BLaER1 (cell line): ENCODE data around the gene MYH3.

Experiments
- H3K27ac ChIP-seq: shearing (Covaris generic); formaldehyde crosslinking; 2 replicates; pipeline ENCODE4 v1.8.1; 2022
- H3K27me3 ChIP-seq: shearing (Covaris generic); formaldehyde crosslinking; 2 replicates; pipeline ENCODE4 v1.8.1; 2022
- H3K36me3 ChIP-seq: shearing (Covaris generic); formaldehyde crosslinking; 2 replicates; pipeline ENCODE4 v1.8.1; 2022
- H3K4me1 ChIP-seq: shearing (Covaris generic); formaldehyde crosslinking; 2 replicates; pipeline ENCODE4 v1.8.1; 2022
- H3K4me2 ChIP-seq: shearing (Covaris generic); formaldehyde crosslinking; 2 replicates; pipeline ENCODE4 v1.8.1; 2022
- H3K4me3 ChIP-seq: shearing (Covaris generic); formaldehyde crosslinking; 2 replicates; pipeline ENCODE4 v1.8.1; 2022
- H3K9ac ChIP-seq: shearing (Covaris generic); formaldehyde crosslinking; 2 replicates; pipeline ENCODE4 v1.8.1; 2022
- H3K9me3 ChIP-seq: shearing (Covaris generic); formaldehyde crosslinking; 2 replicates; pipeline ENCODE4 v1.8.1; 2022
- H4K20me1 ChIP-seq: shearing (Covaris generic); formaldehyde crosslinking; 2 replicates; pipeline ENCODE4 v1.8.1; 2022
- Cebpa-rat ChIP-seq: shearing (Covaris generic); IDR thresholded peaks from 2 replicates; pipeline ENCODE4 v1.8.1; 2022

The MYH3 gene

GRCh38 chr17:10681866-10682446 is 24.8 kb upstream of the MYH3 start:
- Histone ChIP-seq H3K9me3 (no peaks in the 10 kb centered on the region), H3K27me3 (no peaks in the 10 kb centered on the region), H3K36me3 (peaks cover 98% of the 10 kb centered on the region), H3K4me2 (no peak overlapping the region), H3K9ac (no peak overlapping the region), H3K4me3 (no peak overlapping the region), H4K20me1 (peaks cover 15% of the 10 kb centered on the region; the same call in 1 of the 2 replicates), H3K4me1 (no peaks in the 10 kb centered on the region), H3K27ac (no peak overlapping the region)
- TF ChIP-seq Cebpa-rat = no peak

GRCh38 chr17:10674704-10675103 is 17.6 kb upstream of the MYH3 start:
- Histone ChIP-seq H3K36me3 (peaks cover 62% of the 10 kb centered on the region), H4K20me1 (0 out of 2 replicates have a peak, but pooled peaks cover 5% of the 10 kb centered on the region), H3K27me3 (no peaks in the 10 kb centered on the region), H3K9me3 (no peaks in the 10 kb centered on the region), H3K4me1 (no peaks in the 10 kb centered on the region), H3K4me2 (no peak overlapping the region), H3K27ac (no peak overlapping the region), H3K9ac (no peak overlapping the region), H3K4me3 (no peak overlapping the region)
- TF ChIP-seq Cebpa-rat = no peak

- no peaks in the 10 kb centered on the region for H3K27me3 ChIP-seq
- H3K27ac ChIP-seq = no peak overlapping the region
- H3K9me3 ChIP-seq = no peaks in the 10 kb centered on the region
- peaks cover 49% of the 10 kb centered on the region for H3K36me3 ChIP-seq
- no peak overlapping the region for H3K4me3 ChIP-seq
- 0 out of 2 replicates have a peak, but pooled peaks cover 5% of the 10 kb centered on the region for H4K20me1 ChIP-seq
- no peak overlapping the region for H3K4me2 ChIP-seq
- no peak overlapping the region for H3K9ac ChIP-seq
- TF ChIP-seq Cebpa-rat = no peak
- no peaks in the 10 kb centered on the region for H3K4me1 ChIP-seq
These were observed 16.2 kb upstream of the MYH3 start for GRCh38 chr17:10673312-10673711.

- Histone ChIP-seq H3K27me3 (no peaks in the 10 kb centered on the region), H3K4me3 (no peak overlapping the region), H3K36me3 (peaks cover 4% of the 10 kb centered on the region; the same call in 1 of the 2 replicates), H3K9me3 (no peaks in the 10 kb centered on the region), H3K9ac (no peak overlapping the region), H3K4me1 (no peaks in the 10 kb centered on the region), H3K4me2 (no peak overlapping the region), H3K27ac (no peak overlapping the region), H4K20me1 (no peaks in the 10 kb centered on the region)
- TF ChIP-seq Cebpa-rat = no peak
These were observed 11.7 kb upstream of the MYH3 start for GRCh38 chr17:10668775-10669174.

GRCh38 chr17:10666906-10667305 is 9.8 kb upstream of the MYH3 start:
- H3K9me3 ChIP-seq = no peaks in the 10 kb centered on the region

GRCh38 chr17:10664571-10664970 is 7.5 kb upstream of the MYH3 start:
- no peak overlapping the region for H3K4me2 ChIP-seq
- no peaks in the 10 kb centered on the region for H3K36me3 ChIP-seq
- H3K27ac ChIP-seq = no peak overlapping the region
- H3K4me1 ChIP-seq = peaks cover 5% of the 10 kb centered on the region
- no peak overlapping the region for H3K9ac ChIP-seq
- no peaks in the 10 kb centered on the region for H3K27me3 ChIP-seq
- TF ChIP-seq Cebpa-rat = no peak
- no peaks in the 10 kb centered on the region for H4K20me1 ChIP-seq
- no peak overlapping the region for H3K4me3 ChIP-seq
- H3K9me3 ChIP-seq = no peaks in the 10 kb centered on the region

More at GRCh38 chr17:10666906-10667305, 9.8 kb upstream of the MYH3 start:
- no peaks in the 10 kb centered on the region for H3K36me3 ChIP-seq
- no peak overlapping the region for H3K4me3 ChIP-seq
- no peak for TF ChIP-seq Cebpa-rat
- H3K4me2 ChIP-seq = no peak overlapping the region
- H3K27ac ChIP-seq = no peak overlapping the region
- no peaks in the 10 kb centered on the region for H3K27me3 ChIP-seq
- H3K4me1 ChIP-seq = no peaks in the 10 kb centered on the region
- no peak overlapping the region for H3K9ac ChIP-seq
- H4K20me1 ChIP-seq = no peaks in the 10 kb centered on the region

GRCh38 chr17:10663231-10663630 is 6.1 kb upstream of the MYH3 start:
- H3K9ac ChIP-seq = no peak overlapping the region
- H3K9me3 ChIP-seq = no peaks in the 10 kb centered on the region
- H3K27ac ChIP-seq = no peak overlapping the region
- H3K4me1 ChIP-seq = peaks cover 15% of the 10 kb centered on the region
- no peak overlapping the region for H3K4me3 ChIP-seq
- TF ChIP-seq Cebpa-rat = no peak
- no peaks in the 10 kb centered on the region for H3K36me3 ChIP-seq
- H3K4me2 ChIP-seq = no peak overlapping the region
- H4K20me1 ChIP-seq = no peaks in the 10 kb centered on the region
- no peaks in the 10 kb centered on the region for H3K27me3 ChIP-seq

GRCh38 chr17:10661437-10661836 is 4.3 kb upstream of the MYH3 start:
- no peak overlapping the region for H3K9ac ChIP-seq
- no peak for TF ChIP-seq Cebpa-rat
- peaks cover 20% of the 10 kb centered on the region for H3K4me1 ChIP-seq
- H3K4me3 ChIP-seq = no peak overlapping the region
- no peaks in the 10 kb centered on the region for H3K36me3 ChIP-seq
- H4K20me1 ChIP-seq = no peaks in the 10 kb centered on the region
- no peak overlapping the region for H3K4me2 ChIP-seq
- H3K27me3 ChIP-seq = no peaks in the 10 kb centered on the region
- H3K9me3 ChIP-seq = no peaks in the 10 kb centered on the region
- H3K27ac ChIP-seq = no peak overlapping the region

- Histone ChIP-seq H3K9me3 (no peaks in the 10 kb centered on the region), H3K27ac (no peak overlapping the region), H3K9ac (no peak overlapping the region), H4K20me1 (no peaks in the 10 kb centered on the region), H3K27me3 (no peaks in the 10 kb centered on the region), H3K4me2 (no peak overlapping the region), H3K4me1 (peaks cover 20% of the 10 kb centered on the region), H3K36me3 (no peaks in the 10 kb centered on the region), H3K4me3 (no peak overlapping the region)
- TF ChIP-seq Cebpa-rat = no peak
These were observed 770 bp upstream of the MYH3 start for GRCh38 chr17:10657879-10658278.

GRCh38 chr17:10653987-10654386 is 3.1 kb downstream of the MYH3 start:
- H3K36me3 ChIP-seq = no peaks in the 10 kb centered on the region
- H3K4me3 ChIP-seq = no peak overlapping the region
- H3K9me3 ChIP-seq = no peaks in the 10 kb centered on the region
- no peak overlapping the region for H3K9ac ChIP-seq
- no peak overlapping the region for H3K27ac ChIP-seq
- no peak overlapping the region for H3K4me2 ChIP-seq
- peaks cover 9% of the 10 kb centered on the region for H3K4me1 ChIP-seq
- no peaks in the 10 kb centered on the region for H3K27me3 ChIP-seq
- no peaks in the 10 kb centered on the region for H4K20me1 ChIP-seq
- no peak for TF ChIP-seq Cebpa-rat
